HCEC 1CT (cell line): ENCODE measurements around the gene SDCCAG8.
"Not testable (repeated sequence)": the region's sequence is repeated elsewhere in the genome, so short reads cannot be mapped to it uniquely, and the experiment has no call there.

Source experiments
- DNase-seq: peaks from one replicate; pipeline ENCODE4 v3.0.0-alpha.2; 2017

SDCCAG8 gene

GRCh38 chr1:243287652-243288051 lies 31.8 kb downstream of the SDCCAG8 start:
- peak; percentile 96 for DNase-seq

- DNase-seq, result no peak
These were observed 32.2 kb downstream of the SDCCAG8 start for GRCh38 chr1:243288062-243288461.

GRCh38 chr1:243291292-243291691 lies 35.5 kb downstream of the SDCCAG8 start:
- DNase-seq, result no peak

GRCh38 chr1:243292117-243292516 lies 36.3 kb downstream of the SDCCAG8 start:
- no peak for DNase-seq

GRCh38 chr1:243293941-243294722 lies 38.3 kb downstream of the SDCCAG8 start:
- DNase-seq, result no peak

GRCh38 chr1:243294723-243295121 lies 38.9 kb downstream of the SDCCAG8 start:
- DNase-seq, result peak; percentile 86

- DNase-seq, result no peak
These were observed 43.2 kb downstream of the SDCCAG8 start for GRCh38 chr1:243299069-243299468.

- peak; percentile 2 for DNase-seq
These were observed 45.2 kb downstream of the SDCCAG8 start for GRCh38 chr1:243301059-243301458.

- no peak for DNase-seq
These were observed 56.0 kb downstream of the SDCCAG8 start for GRCh38 chr1:243311809-243312208.

- DNase-seq, result no peak
These were observed 57.3 kb downstream of the SDCCAG8 start for GRCh38 chr1:243312952-243313634.

- no peak for DNase-seq
These were observed 58.0 kb downstream of the SDCCAG8 start for GRCh38 chr1:243313635-243314536.

- no peak for DNase-seq
These were observed 59.6 kb downstream of the SDCCAG8 start for GRCh38 chr1:243315455-243315854.

- no peak for DNase-seq
These were observed 60.1 kb downstream of the SDCCAG8 start for GRCh38 chr1:243315893-243316292.

- no peak for DNase-seq
These were observed 60.6 kb downstream of the SDCCAG8 start for GRCh38 chr1:243316366-243316989.

GRCh38 chr1:243320224-243320623 lies 64.4 kb downstream of the SDCCAG8 start:
- DNase-seq, result no peak

GRCh38 chr1:243322326-243322725 lies 66.5 kb downstream of the SDCCAG8 start:
- no peak for DNase-seq

GRCh38 chr1:243323491-243323890 lies 67.7 kb downstream of the SDCCAG8 start:
- peak; percentile 2 for DNase-seq

GRCh38 chr1:243325305-243325890 lies 69.6 kb downstream of the SDCCAG8 start:
- DNase-seq, result peak; percentile 74

GRCh38 chr1:243332440-243332839 lies 76.6 kb downstream of the SDCCAG8 start:
- DNase-seq, result no peak

- DNase-seq, result no peak
These were observed 79.5 kb downstream of the SDCCAG8 start for GRCh38 chr1:243335292-243335691.

- DNase-seq, result no peak
These were observed 80.3 kb downstream of the SDCCAG8 start for GRCh38 chr1:243336163-243336562.

GRCh38 chr1:243338848-243339247 lies 83.0 kb downstream of the SDCCAG8 start:
- DNase-seq, result not testable (repeated sequence)
